Measurements from ENCODE around the gene MOGAT3.

The MOGAT3 gene

GRCh38 chr7:101233907-101234547 is 33.2 kb upstream of the MOGAT3 start:
- no peak for DNase-seq

GRCh38 chr7:101232141-101232850 is 31.5 kb upstream of the MOGAT3 start:
- DNase-seq: peak; percentile 73

- no peak for DNase-seq
Measured at GRCh38 chr7:101231644-101232043, 30.8 kb upstream of the MOGAT3 start.

- no peak for DNase-seq
Measured at GRCh38 chr7:101226721-101227120, 25.9 kb upstream of the MOGAT3 start.

GRCh38 chr7:101225650-101226049 is 24.8 kb upstream of the MOGAT3 start:
- DNase-seq: no peak

GRCh38 chr7:101223528-101223927 is 22.7 kb upstream of the MOGAT3 start:
- no peak for DNase-seq

GRCh38 chr7:101222275-101222830 is 21.5 kb upstream of the MOGAT3 start:
- no peak for DNase-seq

GRCh38 chr7:101220295-101220694 is 19.5 kb upstream of the MOGAT3 start:
- no peak for DNase-seq

GRCh38 chr7:101218236-101219125 is 17.6 kb upstream of the MOGAT3 start:
- DNase-seq: no peak

GRCh38 chr7:101217388-101218235 is 16.8 kb upstream of the MOGAT3 start, which contains the start of the genes PLOD3 and ZNHIT1:
TSS of gene PLOD3 (minus strand) at chr7:101217581. CDS start at chr7:101217274, 307 bp downstream.
TSS of gene ZNHIT1 (plus strand) at chr7:101218165. CDS start at chr7:101218196, 31 bp downstream.
- DNase-seq: peak; percentile 98

GRCh38 chr7:101216860-101217387 is 16.1 kb upstream of the MOGAT3 start:
- no peak for DNase-seq

GRCh38 chr7:101216001-101216859 is 15.4 kb upstream of the MOGAT3 start:
- DNase-seq: no peak

GRCh38 chr7:101212014-101212413 is 11.2 kb upstream of the MOGAT3 start:
- DNase-seq: no peak

- no peak for DNase-seq
Measured at GRCh38 chr7:101211501-101211900, 10.7 kb upstream of the MOGAT3 start.

- no peak for DNase-seq
Measured at GRCh38 chr7:101210143-101210542, 9.3 kb upstream of the MOGAT3 start.

- DNase-seq: no peak
Measured at GRCh38 chr7:101208794-101209193, 8.0 kb upstream of the MOGAT3 start.

GRCh38 chr7:101207459-101207858 is 6.6 kb upstream of the MOGAT3 start:
- DNase-seq: no peak

GRCh38 chr7:101206665-101207042 is 5.8 kb upstream of the MOGAT3 start:
- no peak for DNase-seq

- DNase-seq: no peak
Measured at GRCh38 chr7:101205901-101206664, 5.2 kb upstream of the MOGAT3 start.
